ENCODE results near the gene KIAA0232. TPM values are rescaled to one million over a fixed set of nuclear protein-coding genes. Genes with fewer than 3 reads are reported as not detected.
A peak's percentile ranks its signal among the peaks of the same experiment; 100 is the strongest.

KIAA0232 gene
- total RNA-seq, 1 donor from 2014 or later, result 27.2 TPM

- peaks cover 32% of the 10 kb centered on the region for H3K36me3 Mint-ChIP-seq (ENCODE audit: low read depth, unreplicated experiment)
- H3K27me3 Mint-ChIP-seq (ENCODE audit: unreplicated experiment), result peaks cover 8% of the 10 kb centered on the region
- no peaks in the 10 kb centered on the region for H3K9me3 Mint-ChIP-seq (ENCODE audit: unreplicated experiment)
- TF ChIP-seq, protein P1, sequence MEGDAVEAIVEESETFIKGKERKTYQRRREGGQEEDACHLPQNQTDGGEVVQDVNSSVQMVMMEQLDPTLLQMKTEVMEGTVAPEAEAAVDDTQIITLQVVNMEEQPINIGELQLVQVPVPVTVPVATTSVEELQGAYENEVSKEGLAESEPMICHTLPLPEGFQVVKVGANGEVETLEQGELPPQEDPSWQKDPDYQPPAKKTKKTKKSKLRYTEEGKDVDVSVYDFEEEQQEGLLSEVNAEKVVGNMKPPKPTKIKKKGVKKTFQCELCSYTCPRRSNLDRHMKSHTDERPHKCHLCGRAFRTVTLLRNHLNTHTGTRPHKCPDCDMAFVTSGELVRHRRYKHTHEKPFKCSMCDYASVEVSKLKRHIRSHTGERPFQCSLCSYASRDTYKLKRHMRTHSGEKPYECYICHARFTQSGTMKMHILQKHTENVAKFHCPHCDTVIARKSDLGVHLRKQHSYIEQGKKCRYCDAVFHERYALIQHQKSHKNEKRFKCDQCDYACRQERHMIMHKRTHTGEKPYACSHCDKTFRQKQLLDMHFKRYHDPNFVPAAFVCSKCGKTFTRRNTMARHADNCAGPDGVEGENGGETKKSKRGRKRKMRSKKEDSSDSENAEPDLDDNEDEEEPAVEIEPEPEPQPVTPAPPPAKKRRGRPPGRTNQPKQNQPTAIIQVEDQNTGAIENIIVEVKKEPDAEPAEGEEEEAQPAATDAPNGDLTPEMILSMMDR (IDR thresholded peaks at IDR 0.05; ENCODE audit: unreplicated experiment), result no peak
- no peak overlapping the region for H3K27ac Mint-ChIP-seq (ENCODE audit: unreplicated experiment)
- H3K4me3 Mint-ChIP-seq (ENCODE audit: unreplicated experiment), result no peak overlapping the region
- H3K4me1 Mint-ChIP-seq (ENCODE audit: unreplicated experiment), result peaks cover 8% of the 10 kb centered on the region
- DNase-seq (ENCODE audit: low spot score), result no peak
These were observed 144.4 kb downstream of the KIAA0232 start for GRCh38 chr4:6926681-6927478.

DNA sequence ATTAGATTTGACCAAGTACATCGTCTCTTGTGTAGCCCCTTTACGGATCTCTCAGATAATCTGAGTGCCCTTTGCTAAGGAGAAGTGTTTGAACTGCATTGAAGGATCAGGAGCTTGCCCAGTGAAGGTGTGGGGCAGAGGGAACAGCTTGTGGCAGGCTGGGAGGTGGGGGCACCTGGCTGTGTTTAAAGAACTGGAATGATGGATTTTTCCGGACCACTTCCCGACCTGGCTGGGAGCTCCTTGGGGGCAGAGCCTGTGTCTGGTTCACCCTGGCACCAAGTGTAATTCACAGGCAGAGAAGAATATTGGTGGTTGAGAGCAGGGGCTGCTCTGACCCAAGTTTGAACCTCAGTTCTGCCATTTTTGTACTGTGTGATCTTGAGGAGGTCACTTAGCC, 145.6 kb downstream of the KIAA0232 start:
- TF ChIP-seq, protein P1 (IDR thresholded peaks at IDR 0.05; ENCODE audit: unreplicated experiment), result no peak
- Mint-ChIP-seq H3K36me3 (ENCODE audit: low read depth, unreplicated experiment) (peaks cover 32% of the 10 kb centered on the region), H3K4me3 (ENCODE audit: unreplicated experiment) (no peak overlapping the region), H3K4me1 (ENCODE audit: unreplicated experiment) (peaks cover 8% of the 10 kb centered on the region), H3K27me3 (ENCODE audit: unreplicated experiment) (peaks cover 12% of the 10 kb centered on the region), H3K9me3 (ENCODE audit: unreplicated experiment) (no peaks in the 10 kb centered on the region), H3K27ac (ENCODE audit: unreplicated experiment) (no peak overlapping the region)
- no peak for DNase-seq (ENCODE audit: low spot score)

DNA sequence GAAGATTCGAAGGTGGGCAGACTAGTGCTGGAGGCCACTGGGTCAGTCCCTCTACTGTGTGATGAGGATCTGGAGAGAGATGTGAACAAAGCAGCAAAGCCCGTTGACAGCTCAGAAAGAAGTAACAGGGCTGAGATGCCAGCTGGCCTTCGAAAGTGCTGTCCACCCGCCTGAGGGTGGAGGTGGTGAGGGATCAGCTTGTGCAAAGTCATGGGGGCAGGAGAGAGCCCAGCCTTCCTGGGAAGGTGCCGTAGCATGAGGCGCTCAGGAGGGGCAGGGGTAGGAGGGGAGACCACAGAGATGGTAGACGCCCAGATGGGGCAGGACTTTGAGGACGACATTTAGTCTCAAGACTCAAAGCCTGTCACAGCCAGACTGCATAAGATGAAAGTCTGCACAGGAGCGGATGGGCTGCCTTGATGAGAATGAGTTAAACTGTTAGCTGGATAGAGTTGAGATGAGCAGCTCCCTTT, 146.8 kb downstream of the KIAA0232 start:
- Mint-ChIP-seq H3K27ac (ENCODE audit: unreplicated experiment) (no peak overlapping the region), H3K27me3 (ENCODE audit: unreplicated experiment) (peaks cover 12% of the 10 kb centered on the region)

DNA sequence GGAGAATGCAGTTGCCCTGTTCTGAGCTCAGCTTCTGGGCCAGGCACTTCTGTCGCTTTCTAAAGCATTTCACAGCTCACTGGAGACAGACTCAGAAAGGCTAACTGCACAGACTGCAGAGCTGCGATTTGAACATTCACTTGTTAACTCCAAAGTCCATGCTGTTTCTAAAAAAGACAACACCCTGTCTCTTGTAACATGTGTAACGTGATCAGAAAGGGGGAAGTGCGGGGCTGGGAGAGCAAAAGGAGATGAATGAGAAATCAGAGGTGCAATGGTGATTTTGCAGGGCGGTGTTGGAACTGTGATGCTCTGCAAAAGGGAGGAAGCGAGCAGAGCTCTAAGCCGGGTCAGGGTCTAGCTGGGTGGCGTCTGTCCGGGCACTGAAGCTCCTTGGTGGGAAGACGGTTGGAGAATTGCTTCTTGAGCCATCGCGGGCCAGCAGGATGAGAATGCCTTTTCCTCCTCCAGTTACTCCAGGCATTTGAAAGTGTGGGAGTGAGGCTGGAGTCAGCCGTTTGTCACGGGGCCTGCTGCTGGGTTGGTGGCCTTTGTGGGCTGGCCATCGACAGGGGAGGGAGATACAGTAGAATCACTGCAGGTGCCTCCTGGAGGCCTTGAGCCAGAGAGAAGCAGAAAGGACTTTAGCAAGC, 147.4 kb downstream of the KIAA0232 start:
- peak overlapping the region; percentile 26 for H3K4me3 Mint-ChIP-seq (ENCODE audit: unreplicated experiment)

More for the DNA sequence above, 146.8 kb downstream of the KIAA0232 start:
- TF ChIP-seq, protein P1 (IDR thresholded peaks at IDR 0.05; ENCODE audit: unreplicated experiment), result no peak
- Mint-ChIP-seq H3K4me1 (ENCODE audit: unreplicated experiment) (peaks cover 14% of the 10 kb centered on the region), H3K4me3 (ENCODE audit: unreplicated experiment) (no peak overlapping the region), H3K36me3 (ENCODE audit: low read depth, unreplicated experiment) (peaks cover 34% of the 10 kb centered on the region), H3K9me3 (ENCODE audit: unreplicated experiment) (no peaks in the 10 kb centered on the region)
- DNase-seq (ENCODE audit: low spot score), result no peak

More for the DNA sequence above, 147.4 kb downstream of the KIAA0232 start:
- H3K9me3 Mint-ChIP-seq (ENCODE audit: unreplicated experiment), result no peaks in the 10 kb centered on the region
- peaks cover 16% of the 10 kb centered on the region for H3K4me1 Mint-ChIP-seq (ENCODE audit: unreplicated experiment)
- TF ChIP-seq, protein P1 (IDR thresholded peaks at IDR 0.05; ENCODE audit: unreplicated experiment), result no peak
- peak overlapping the region; percentile 24 for H3K27ac Mint-ChIP-seq (ENCODE audit: unreplicated experiment)
- DNase-seq (ENCODE audit: low spot score), result no peak
- peaks cover 9% of the 10 kb centered on the region for H3K27me3 Mint-ChIP-seq (ENCODE audit: unreplicated experiment)
- H3K36me3 Mint-ChIP-seq (ENCODE audit: low read depth, unreplicated experiment), result peaks cover 30% of the 10 kb centered on the region

Measured in endothelial cell (in vitro differentiated cells).